GM19463 (cell line): ENCODE results near the gene MAP6D1.
"Not testable (repeated sequence)": the region's sequence is repeated elsewhere in the genome, so short reads cannot be mapped to it uniquely, and the experiment has no call there.

Experiments
- ATAC-seq: cut with Tn5 transposase; IDR thresholded peaks from one replicate; pipeline ENCODE4 v1.9.1; 2021; ENCODE audit warnings: mild to moderate bottlenecking, moderate library complexity; ENCODE audit not compliant: unreplicated experiment

MAP6D1 gene

GRCh38 chr3:183801601-183802000 lies 23.8 kb downstream of the MAP6D1 start:
- ATAC-seq, result no peak

GRCh38 chr3:183800243-183800863 lies 25.0 kb downstream of the MAP6D1 start:
- no peak for ATAC-seq

- no peak for ATAC-seq
Observed at GRCh38 chr3:183799461-183799860, 25.9 kb downstream of the MAP6D1 start.

GRCh38 chr3:183797996-183798395 lies 27.4 kb downstream of the MAP6D1 start:
- ATAC-seq, result no peak

- ATAC-seq, result no peak
Observed at GRCh38 chr3:183796372-183796771, 29.0 kb downstream of the MAP6D1 start.

GRCh38 chr3:183794452-183794851 lies 30.9 kb downstream of the MAP6D1 start:
- ATAC-seq, result no peak

- ATAC-seq, result no peak
Observed at GRCh38 chr3:183792976-183793375, 32.4 kb downstream of the MAP6D1 start.

- ATAC-seq, result no peak
Observed at GRCh38 chr3:183790700-183791099, 34.7 kb downstream of the MAP6D1 start.

GRCh38 chr3:183789826-183790225 lies 35.6 kb downstream of the MAP6D1 start:
- no peak for ATAC-seq

- ATAC-seq, result not testable (repeated sequence)
Observed at GRCh38 chr3:183784503-183784902, 40.9 kb downstream of the MAP6D1 start.

- ATAC-seq, result no peak
Observed at GRCh38 chr3:183782576-183783276, 42.7 kb downstream of the MAP6D1 start.

- ATAC-seq, result no peak
Observed at GRCh38 chr3:183781246-183781645, 44.1 kb downstream of the MAP6D1 start.

- ATAC-seq, result no peak
Observed at GRCh38 chr3:183779896-183780465, 45.4 kb downstream of the MAP6D1 start.

- no peak for ATAC-seq
Observed at GRCh38 chr3:183777016-183777618, 48.3 kb downstream of the MAP6D1 start.

GRCh38 chr3:183776451-183776850 lies 48.9 kb downstream of the MAP6D1 start:
- not testable (repeated sequence) for ATAC-seq

GRCh38 chr3:183775781-183776180 lies 49.6 kb downstream of the MAP6D1 start:
- ATAC-seq, result no peak

GRCh38 chr3:183774631-183775030 lies 50.7 kb downstream of the MAP6D1 start:
- no peak for ATAC-seq

- no peak for ATAC-seq
Observed at GRCh38 chr3:183769453-183769852, 55.9 kb downstream of the MAP6D1 start.

- no peak for ATAC-seq
Observed at GRCh38 chr3:183768114-183768513, 57.3 kb downstream of the MAP6D1 start.

GRCh38 chr3:183766745-183767606 lies 58.4 kb downstream of the MAP6D1 start:
- ATAC-seq, result no peak

- ATAC-seq, result no peak
Observed at GRCh38 chr3:183766107-183766506, 59.3 kb downstream of the MAP6D1 start.
